Embryonic facial prominence (tissue), 1 donor: ENCODE results near the gene CHURC1.
A peak's percentile ranks its signal among the peaks of the same experiment; 100 is the strongest.

Experiments used
- DNase-seq: peaks from one replicate; pipeline ENCODE4 v3.0.0-alpha.2; 2016; ENCODE audit errors: extremely low spot score

CHURC1 gene

DNA sequence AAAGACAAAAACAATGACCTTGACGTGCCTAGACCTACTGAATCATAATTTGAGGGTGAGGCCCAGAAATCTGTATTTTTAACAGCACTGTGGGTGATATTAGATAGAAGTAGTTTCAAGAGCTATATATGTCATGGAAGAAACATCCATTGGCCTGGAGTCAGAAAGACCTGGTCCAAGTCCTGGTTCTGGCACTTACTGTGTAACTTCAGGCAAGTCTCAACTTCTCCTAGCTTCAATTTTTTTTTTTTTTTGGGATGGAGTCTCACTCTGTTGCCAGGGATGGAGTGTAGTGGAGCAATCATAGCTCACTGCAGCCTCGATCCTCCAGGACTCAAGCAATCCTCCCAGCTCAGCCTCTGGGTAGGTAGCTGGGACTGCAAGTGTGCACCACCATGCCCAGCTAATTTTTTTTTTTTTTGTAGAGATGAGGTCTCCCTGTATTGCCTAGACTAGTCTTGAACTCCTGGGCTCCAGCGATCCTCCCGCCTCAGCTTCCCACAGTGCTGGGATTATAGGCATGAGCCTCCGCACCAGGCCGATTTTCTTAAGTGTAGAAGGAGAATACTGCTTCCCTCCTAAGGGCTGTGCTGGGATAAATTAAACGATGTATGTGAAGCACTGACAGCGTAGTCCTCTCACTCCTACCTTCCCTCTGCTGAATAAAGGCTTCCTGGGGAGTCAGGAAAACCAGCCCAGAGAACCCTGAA, 42.6 kb downstream of the CHURC1 start:
- DNase-seq: no peak

DNA sequence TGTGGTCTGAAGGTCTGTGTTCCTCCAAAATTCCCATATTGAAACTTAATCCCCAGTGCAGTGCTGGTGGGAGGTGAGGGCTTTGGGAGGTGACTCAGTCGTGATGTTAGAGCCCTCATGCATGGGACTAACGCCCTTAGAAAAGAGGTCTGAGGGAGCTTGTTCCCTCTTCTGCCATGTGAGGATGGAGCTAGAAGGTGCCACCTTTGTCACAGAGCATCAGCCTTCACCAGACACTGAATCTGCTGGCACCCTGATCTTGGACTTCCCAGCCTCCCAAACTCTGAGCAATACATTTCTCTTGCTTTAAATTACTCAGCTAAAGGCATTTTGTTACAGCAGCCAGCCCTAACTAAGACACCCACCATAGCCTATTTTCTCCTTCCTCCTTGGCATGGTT, 43.9 kb downstream of the CHURC1 start:
- DNase-seq: no peak

- DNase-seq: no peak
Measured at GRCh38 chr14:64958743-64959142, 44.5 kb downstream of the CHURC1 start.

DNA sequence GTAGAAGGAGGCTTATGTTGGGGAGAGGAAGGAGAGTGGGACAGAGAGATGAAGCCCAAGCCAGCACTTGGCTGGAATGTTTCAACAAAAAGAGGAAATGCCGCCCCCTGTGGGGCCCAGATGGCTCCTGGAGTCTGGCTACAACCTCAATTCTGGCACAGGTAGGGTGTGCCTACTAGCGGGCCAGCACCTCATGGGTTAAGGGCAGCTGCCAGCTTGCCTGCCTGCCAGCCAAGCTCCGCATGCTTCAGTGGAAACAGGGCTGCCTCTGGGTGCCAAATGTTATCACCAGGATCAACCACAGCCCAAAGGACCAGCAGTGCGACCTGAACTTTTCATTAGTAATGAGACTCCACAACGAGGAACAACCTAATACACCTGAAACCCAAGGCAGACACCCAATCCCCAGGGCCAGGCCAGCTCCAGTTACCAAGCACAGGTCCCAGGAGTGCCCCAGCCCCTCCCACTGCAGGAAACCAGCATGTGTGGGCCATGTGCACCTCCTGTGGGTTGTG, 46.6 kb downstream of the CHURC1 start:
- no peak for DNase-seq

- DNase-seq: no peak
Measured at GRCh38 chr14:64963611-64964010, 49.4 kb downstream of the CHURC1 start.

GRCh38 chr14:64965356-64966000, 51.2 kb downstream of the CHURC1 start:
- no peak for DNase-seq

GRCh38 chr14:64966976-64967375, 52.7 kb downstream of the CHURC1 start:
- no peak for DNase-seq

GRCh38 chr14:64968167-64968566, 53.9 kb downstream of the CHURC1 start:
- no peak for DNase-seq

- no peak for DNase-seq
Measured at GRCh38 chr14:64968651-64969050, 54.4 kb downstream of the CHURC1 start.

DNA sequence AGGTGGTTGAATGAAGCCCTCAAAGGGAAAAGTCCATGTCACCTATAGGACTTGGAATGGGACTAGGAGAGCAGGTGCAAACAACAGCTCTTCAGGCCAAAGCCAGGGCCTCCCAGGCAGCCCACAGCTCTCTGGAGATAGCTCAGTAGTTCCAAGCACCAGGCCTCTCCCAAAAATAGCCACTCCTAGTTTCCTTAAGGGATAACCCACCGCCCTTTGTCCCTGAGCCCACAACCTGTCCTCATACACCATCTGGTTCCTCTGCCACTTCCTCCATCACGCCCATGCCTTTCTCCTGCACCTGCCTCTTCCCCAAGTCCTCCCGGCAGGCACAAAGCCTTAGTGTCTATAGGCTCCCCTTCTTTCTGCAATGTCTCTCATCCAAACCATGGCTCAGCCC, 55.8 kb downstream of the CHURC1 start:
- no peak for DNase-seq

DNA sequence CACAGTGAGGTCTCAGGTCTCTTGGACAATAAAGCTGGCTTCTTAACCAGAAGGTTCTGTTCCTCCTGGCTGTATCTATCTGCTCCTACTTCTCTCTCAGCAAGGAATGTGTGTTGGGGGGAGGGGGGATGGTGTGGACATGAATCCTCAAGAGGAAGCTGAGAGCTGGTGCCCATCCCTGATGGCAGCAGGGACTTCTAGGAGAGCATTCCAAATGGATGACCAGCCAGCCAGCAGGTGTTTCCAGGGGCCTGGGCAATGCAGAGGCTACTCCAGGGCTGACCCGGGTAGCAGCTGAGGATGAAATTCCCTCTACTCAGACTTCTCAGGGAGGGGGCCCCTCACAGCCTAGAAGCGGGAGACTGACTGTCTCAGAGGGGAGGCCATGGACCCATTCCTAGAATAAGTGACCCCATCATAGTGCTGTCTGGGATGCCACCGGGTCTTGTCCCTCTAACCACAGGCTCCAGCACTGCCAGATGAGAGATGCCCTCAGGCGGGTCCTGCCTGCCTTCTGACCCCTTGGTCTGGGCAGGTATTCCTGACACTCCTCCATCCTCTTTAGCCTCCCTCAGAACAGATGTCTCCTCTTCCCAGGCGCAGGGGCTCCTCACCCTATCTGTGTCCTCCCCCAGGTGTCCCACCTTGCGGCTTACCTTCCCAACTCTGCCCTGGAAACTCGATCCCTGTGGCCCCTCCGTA, 56.7 kb downstream of the CHURC1 start:
- DNase-seq: no peak

DNA sequence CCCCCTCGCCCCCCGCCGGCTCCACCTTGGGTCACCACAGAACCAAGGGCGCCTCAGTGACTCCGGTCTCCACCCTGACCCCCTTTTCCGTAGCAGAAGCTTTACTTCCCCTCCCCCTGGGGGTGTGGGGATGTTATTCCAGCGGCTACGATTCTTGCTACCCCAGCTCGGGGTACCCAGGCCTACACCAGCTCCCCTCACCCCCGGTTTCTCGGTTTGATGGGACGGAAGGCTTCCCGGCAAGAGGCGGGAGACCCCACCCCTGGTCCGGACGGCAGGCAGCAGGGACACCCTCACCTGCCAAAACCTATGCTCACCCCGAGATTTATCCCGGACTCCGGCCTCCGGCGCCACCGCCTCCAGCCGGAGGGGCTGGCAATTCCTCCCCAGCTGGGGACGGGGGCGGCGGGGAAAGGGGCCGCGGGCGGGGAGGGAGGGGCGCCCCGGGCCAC, 57.3 kb downstream of the CHURC1 start:
- no peak for DNase-seq

DNA sequence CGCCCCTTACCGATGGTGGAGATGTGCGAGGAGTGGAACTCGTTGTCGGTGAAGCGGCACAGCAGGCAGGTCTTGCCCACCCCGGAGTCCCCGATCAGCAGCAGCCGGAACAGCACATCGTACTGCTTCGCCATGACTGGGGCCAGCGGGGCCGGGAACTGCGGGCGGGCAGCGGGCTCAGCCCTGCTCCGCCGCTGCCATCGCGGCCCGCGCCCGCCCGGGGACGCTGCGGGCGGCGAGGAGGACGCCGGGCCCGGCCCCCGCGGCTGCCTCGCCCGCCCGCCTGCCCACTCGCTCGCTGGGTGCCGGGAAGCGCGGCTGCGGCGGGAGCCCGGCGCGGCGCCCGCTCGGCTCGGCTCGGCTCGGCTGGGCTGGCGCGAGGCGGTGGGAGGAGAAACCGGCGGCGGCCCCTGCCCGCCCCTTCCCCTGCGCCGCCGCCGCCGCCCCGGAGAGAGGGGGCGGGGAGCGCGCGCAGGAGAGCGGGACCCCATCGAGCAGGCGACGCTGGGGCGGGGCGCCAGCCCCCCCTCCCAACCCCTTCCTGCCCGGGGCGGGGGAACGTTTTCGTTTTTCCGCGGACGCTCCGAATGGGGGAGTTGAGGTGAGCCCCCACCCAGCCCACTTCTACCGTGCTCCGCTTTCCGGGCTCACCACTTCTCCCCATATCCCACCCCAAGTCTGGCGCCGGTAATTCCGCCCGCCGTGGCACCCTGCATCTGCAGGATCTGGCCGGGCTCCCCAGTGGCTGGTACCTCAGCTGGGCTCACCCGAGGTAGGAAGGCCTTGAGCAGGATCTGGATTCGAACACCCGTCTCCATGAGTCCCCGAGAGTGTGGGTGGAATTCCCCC, 57.9 kb downstream of the CHURC1 start, which contains the start of gene RAB15:
TSS of gene RAB15 (minus strand) at position 394 of the 849 bp plus-strand sequence. CDS start at position 134, 260 bp downstream.
- DNase-seq: no peak

GRCh38 chr14:64973026-64973442, 58.8 kb downstream of the CHURC1 start:
- no peak for DNase-seq

- DNase-seq: no peak
Measured at GRCh38 chr14:64973826-64974225, 59.6 kb downstream of the CHURC1 start.

GRCh38 chr14:64974563-64974962, 60.3 kb downstream of the CHURC1 start:
- DNase-seq: no peak

GRCh38 chr14:64979336-64980074, 65.2 kb downstream of the CHURC1 start:
- DNase-seq: no peak

- DNase-seq: peak; percentile 60
Measured at GRCh38 chr14:64983439-64984310, 69.4 kb downstream of the CHURC1 start.
